Gastroesophageal sphincter (tissue), 4 donors: ENCODE measurements around the gene MLN. TPM values are rescaled to one million over a fixed set of nuclear protein-coding genes. Genes with fewer than 3 reads are reported as not detected.

ENCODE experiments used
- ATAC-seq: fragments of 150-250 bp; one replicate; pipeline ENCODE4 v1.9.1; 2016; ENCODE audit warnings: mild to moderate bottlenecking, moderate library complexity
- H3K27ac ChIP-seq, 4 donors: fragments of 200-600 bp; sonication (generic) in 3 of 4; 1 replicate in 3 of 4; 2 replicates in 1 of 4; pipeline ENCODE4 v1.5.1; 2016 to 2019
- H3K27me3 ChIP-seq: fragments of 200-600 bp; sonication (generic); one replicate; pipeline ENCODE4 v1.5.1; 2019
- H3K36me3 ChIP-seq, 2 donors: fragments of 200-600 bp; sonication (generic); one replicate each; pipeline ENCODE4 v1.5.1; 2019; ENCODE audit warnings: control low read depth in 1 of 2
- H3K4me1 ChIP-seq, 3 donors: fragments of 200-600 bp; sonication (generic); 1 replicate in 2 of 3; 2 replicates in 1 of 3; pipeline ENCODE4 v1.5.1; 2016 to 2019; ENCODE audit warnings: control low read depth in 2 of 3
- H3K4me3 ChIP-seq, 2 donors: fragments of 200-600 bp; sonication (generic); one replicate each; pipeline ENCODE4 v1.5.1; 2019; ENCODE audit warnings: mild to moderate bottlenecking in 1 of 2, moderate library complexity in 1 of 2
- H3K9me3 ChIP-seq, 3 donors: fragments of 200-600 bp; sonication (generic); one replicate each; pipeline ENCODE4 v1.5.1; 2017 to 2019; ENCODE audit warnings: control low read depth in 2 of 3
- CTCF ChIP-seq, 4 experiments: fragments of 200-600 bp in 2 of 4; fragments of 450-650 bp in 2 of 4; sonication (generic) in 1 of 4; IDR thresholded peaks; one replicate each; pipeline ENCODE4 v1.5.1; 2017 to 2019; ENCODE audit warnings: antibody characterized with exemption in 4 of 4, mild to moderate bottlenecking in 2 of 4, moderate library complexity in 2 of 4
- EP300 ChIP-seq: sonication (generic); formaldehyde crosslinking; IDR thresholded peaks from one replicate; pipeline ENCODE4 v1.6.1; 2017; ENCODE audit warnings: antibody characterized with exemption, mild to moderate bottlenecking
- POLR2A ChIP-seq, 2 donors: fragments of 450-650 bp; IDR thresholded peaks; one replicate each; pipeline ENCODE4 v1.6.1; 2017; ENCODE audit warnings: antibody characterized with exemption in 2 of 2, mild to moderate bottlenecking in 2 of 2, moderate library complexity in 1 of 2
- POLR2AphosphoS5 ChIP-seq: sonication (generic); formaldehyde crosslinking; IDR thresholded peaks from one replicate; pipeline ENCODE4 v1.6.1; 2017; ENCODE audit warnings: antibody characterized with exemption
- WGBS, 2 donors: methylation state at CpG; one replicate each; pipeline ENCODE4 v1.1.5; 2018; ENCODE audit warnings: low coverage in 1 of 2; 5-methylcytosine and 5-hydroxymethylcytosine counted together
- total RNA-seq, 4 donors: library from RNA; depleted of rRNA; stranded (reverse); fragments of >200 nt; gene quantifications; one replicate each; pipeline ENCODE4 v1.1.0, GENCODE V29; 2016

Gene MLN
- total RNA-seq, 4 donors from 2014 or later = not detected

- no CpG with 5 or more reads among the region's 2 CpGs for WGBS, 2 donors
Observed at GRCh38 chr6:33761581-33761921, 42.3 kb downstream of the MLN start.

GRCh38 chr6:33759887-33760629, 43.7 kb downstream of the MLN start:
- no peak overlapping the region for H3K27ac ChIP-seq
- H3K9me3 ChIP-seq = no peaks in the 10 kb centered on the region
- no peak overlapping the region for H3K4me3 ChIP-seq
- no peak for ATAC-seq
- peaks cover 0 to 7% (median 0%) of the 10 kb centered on the region in 3 donors for H3K4me1 ChIP-seq
- TF ChIP-seq EP300 (no peak), POLR2A (IDR thresholded peaks at IDR 0.05) (no peak), POLR2AphosphoS5 (no peak), CTCF (IDR thresholded peaks at IDR 0.05) (no peak)
- H3K27me3 ChIP-seq = peaks cover 6% of the 10 kb centered on the region
- no peaks in the 10 kb centered on the region for H3K36me3 ChIP-seq
- WGBS, 2 donors = 60 to 86% methylated on average over 1 to 7 of the region's 9 CpGs

More at GRCh38 chr6:33761581-33761921, 42.3 kb downstream of the MLN start:
- Histone ChIP-seq H3K27me3 (peaks cover 17% of the 10 kb centered on the region), H3K9me3 (no peaks in the 10 kb centered on the region), H3K4me1 (peaks cover 0 to 7% (median 0%) of the 10 kb centered on the region in 3 donors), H3K4me3 (no peak overlapping the region), H3K36me3 (no peaks in the 10 kb centered on the region), H3K27ac (no peak overlapping the region)
- TF ChIP-seq POLR2A (IDR thresholded peaks at IDR 0.05) (no peak), POLR2AphosphoS5 (no peak), CTCF (IDR thresholded peaks at IDR 0.05) (no peak), EP300 (no peak)
- no peak for ATAC-seq

- no peak for ATAC-seq
- Histone ChIP-seq H3K4me3 (no peak overlapping the region), H3K9me3 (no peaks in the 10 kb centered on the region), H3K27me3 (peaks cover 16% of the 10 kb centered on the region), H3K4me1 (peaks cover 0 to 7% (median 0%) of the 10 kb centered on the region in 3 donors), H3K36me3 (no peaks in the 10 kb centered on the region), H3K27ac (no peak overlapping the region)
- 39 to 47% methylated on average over 6 to 7 of the region's 7 CpGs for WGBS, 2 donors
- TF ChIP-seq CTCF (IDR thresholded peaks at IDR 0.05) = no peak
- TF ChIP-seq EP300 = no peak
- TF ChIP-seq POLR2AphosphoS5 = no peak
- TF ChIP-seq POLR2A (IDR thresholded peaks at IDR 0.05) = no peak
Observed at GRCh38 chr6:33758815-33759216, 45.0 kb downstream of the MLN start.

- Histone ChIP-seq H3K27ac (no peak overlapping the region), H3K4me1 (peaks cover 0 to 7% (median 0%) of the 10 kb centered on the region in 3 donors), H3K9me3 (no peaks in the 10 kb centered on the region), H3K36me3 (no peaks in the 10 kb centered on the region), H3K4me3 (no peak overlapping the region), H3K27me3 (peaks cover 16% of the 10 kb centered on the region)
- 82% methylated on average over 9 of the region's 10 CpGs; no CpG with 5 or more reads in 1 of the 2 donors for WGBS, 2 donors
- ATAC-seq = no peak
- no peak for TF ChIP-seq POLR2AphosphoS5
- no peak for TF ChIP-seq EP300
- no peak for TF ChIP-seq CTCF (IDR thresholded peaks at IDR 0.05)
- no peak for TF ChIP-seq POLR2A (IDR thresholded peaks at IDR 0.05)
Observed at GRCh38 chr6:33757906-33758305, 45.9 kb downstream of the MLN start.

GRCh38 chr6:33757113-33757512, 46.7 kb downstream of the MLN start:
- TF ChIP-seq POLR2A (IDR thresholded peaks at IDR 0.05) = no peak
- no peak for TF ChIP-seq POLR2AphosphoS5
- no peak for TF ChIP-seq EP300
- TF ChIP-seq CTCF (IDR thresholded peaks at IDR 0.05) = no peak
- no peak overlapping the region for H3K27ac ChIP-seq
- 56 to 70% methylated on average over 3 of the region's 3 CpGs for WGBS, 2 donors

More at GRCh38 chr6:33757113-33757512, 46.7 kb downstream of the MLN start:
- Histone ChIP-seq H3K36me3 (no peaks in the 10 kb centered on the region), H3K4me3 (no peak overlapping the region), H3K9me3 (no peaks in the 10 kb centered on the region), H3K4me1 (peaks cover 0 to 7% (median 0%) of the 10 kb centered on the region in 3 donors), H3K27me3 (peaks cover 14% of the 10 kb centered on the region)
- no peak for ATAC-seq
